GM12874 (cell line): Measurements from ENCODE around the gene AICDA.

ENCODE experiments used
- TF ChIP-seq, protein P1 (sequence below): IDR thresholded peaks from 2 replicates; pipeline ENCODE4 v1.5.1; 2011; ENCODE audit warnings: low read depth, mild to moderate bottlenecking, control low read depth, low read length, moderate library complexity; ENCODE audit not compliant: insufficient read depth

AICDA gene

DNA sequence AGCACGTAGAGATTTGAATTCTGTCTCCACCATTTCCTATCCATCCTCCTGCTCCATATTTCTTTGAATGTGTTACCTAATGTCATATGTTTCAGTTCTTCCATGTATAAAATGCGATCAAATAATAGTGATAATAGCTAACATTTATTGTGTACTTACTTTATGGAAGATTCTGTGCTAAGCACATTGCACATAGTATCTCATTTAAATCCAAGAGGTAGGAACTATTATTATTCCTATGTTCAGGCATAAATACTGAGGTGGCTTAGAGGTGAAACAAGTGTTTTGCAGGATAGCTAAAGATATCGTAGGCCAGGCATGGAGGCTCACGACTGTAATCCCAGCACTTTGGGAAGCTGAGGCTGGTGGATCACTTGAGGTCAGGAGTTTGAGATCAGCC lies 17.5 kb upstream of the AICDA start:
- TF ChIP-seq, protein P1, sequence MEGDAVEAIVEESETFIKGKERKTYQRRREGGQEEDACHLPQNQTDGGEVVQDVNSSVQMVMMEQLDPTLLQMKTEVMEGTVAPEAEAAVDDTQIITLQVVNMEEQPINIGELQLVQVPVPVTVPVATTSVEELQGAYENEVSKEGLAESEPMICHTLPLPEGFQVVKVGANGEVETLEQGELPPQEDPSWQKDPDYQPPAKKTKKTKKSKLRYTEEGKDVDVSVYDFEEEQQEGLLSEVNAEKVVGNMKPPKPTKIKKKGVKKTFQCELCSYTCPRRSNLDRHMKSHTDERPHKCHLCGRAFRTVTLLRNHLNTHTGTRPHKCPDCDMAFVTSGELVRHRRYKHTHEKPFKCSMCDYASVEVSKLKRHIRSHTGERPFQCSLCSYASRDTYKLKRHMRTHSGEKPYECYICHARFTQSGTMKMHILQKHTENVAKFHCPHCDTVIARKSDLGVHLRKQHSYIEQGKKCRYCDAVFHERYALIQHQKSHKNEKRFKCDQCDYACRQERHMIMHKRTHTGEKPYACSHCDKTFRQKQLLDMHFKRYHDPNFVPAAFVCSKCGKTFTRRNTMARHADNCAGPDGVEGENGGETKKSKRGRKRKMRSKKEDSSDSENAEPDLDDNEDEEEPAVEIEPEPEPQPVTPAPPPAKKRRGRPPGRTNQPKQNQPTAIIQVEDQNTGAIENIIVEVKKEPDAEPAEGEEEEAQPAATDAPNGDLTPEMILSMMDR = no peak

DNA sequence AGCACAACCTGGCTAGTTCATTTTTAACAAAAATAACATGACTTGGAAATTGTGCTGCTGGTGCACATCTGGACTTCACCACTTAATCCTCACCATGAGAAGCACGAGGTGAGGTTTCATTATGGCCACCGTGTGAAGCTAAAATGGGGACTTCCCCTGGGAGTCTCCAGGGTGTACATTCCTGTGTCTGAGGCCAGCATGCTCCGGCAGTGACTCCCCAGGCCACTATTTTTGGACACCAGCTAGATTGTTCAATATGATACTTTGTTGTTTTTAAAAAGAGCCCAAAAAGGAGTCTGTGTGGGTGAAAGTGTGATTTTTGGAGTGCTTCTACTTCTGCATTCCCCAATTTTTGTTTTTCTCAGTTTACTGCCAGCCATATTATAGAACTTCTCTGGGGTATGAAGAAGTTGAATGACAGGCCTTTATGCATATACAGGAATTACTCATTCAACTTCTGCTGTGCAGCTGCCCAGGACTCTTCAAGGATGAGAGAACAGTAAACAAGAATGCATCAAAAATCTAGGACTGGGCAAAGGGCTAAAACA lies 16.9 kb upstream of the AICDA start:
- TF ChIP-seq, protein P1 = no peak

DNA sequence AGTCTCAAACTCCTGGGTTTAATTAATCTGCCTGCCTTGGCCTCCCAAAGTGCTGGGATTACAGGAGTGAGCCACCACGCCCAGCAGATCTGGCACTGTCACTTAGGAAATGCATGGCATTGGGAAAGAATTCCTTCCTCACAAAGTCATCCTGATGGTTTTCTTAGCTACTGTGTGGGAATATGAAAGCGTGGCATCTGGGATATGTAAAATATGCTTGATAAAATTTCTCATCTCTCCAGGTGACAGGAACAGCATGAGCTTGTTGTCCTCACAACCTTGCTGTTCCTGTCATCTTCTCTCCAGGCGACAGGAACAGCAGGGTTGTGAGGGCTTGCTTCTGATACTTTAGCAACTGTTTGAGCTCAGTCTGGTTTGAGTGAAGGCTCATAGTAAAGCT lies 16.1 kb upstream of the AICDA start:
- TF ChIP-seq, protein P1 = no peak

DNA sequence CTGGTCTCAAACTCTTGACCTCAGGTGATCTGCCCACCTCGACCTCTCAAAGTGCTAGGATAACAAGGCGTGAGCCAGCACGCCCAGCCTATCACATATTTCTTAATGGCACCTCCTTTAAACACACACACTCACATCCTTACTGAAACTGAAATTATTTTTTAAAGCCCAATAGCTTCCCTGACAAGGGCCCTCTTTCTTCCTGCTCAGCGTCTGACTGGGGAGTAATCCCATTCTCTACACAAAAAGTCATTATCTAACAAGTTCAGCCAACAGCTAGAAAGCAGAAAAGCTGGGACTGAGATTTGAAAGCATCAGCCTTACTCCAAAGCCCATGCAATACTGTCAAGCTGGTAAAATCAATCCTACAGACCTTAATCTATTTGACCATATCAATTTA lies 10.0 kb upstream of the AICDA start:
- TF ChIP-seq, protein P1 = no peak

DNA sequence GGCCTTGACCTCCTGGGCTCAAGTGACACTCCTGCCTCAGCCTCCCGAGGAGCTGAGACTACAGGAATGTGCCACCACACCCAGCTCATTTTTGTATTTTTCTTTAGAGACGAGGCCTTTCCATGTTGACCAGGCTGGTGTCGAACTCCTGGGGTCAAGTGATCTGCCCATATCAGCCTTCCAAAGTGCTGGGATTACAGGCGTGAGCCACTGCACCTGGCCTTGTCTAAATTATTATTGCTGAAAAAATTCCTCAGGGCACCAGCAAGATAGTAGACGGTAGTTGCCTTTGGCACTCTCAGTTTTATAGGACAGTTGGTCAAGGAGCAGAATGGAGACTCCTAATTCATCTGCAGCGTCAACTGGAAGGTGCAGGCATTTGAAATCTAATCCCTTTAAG lies 2.5 kb upstream of the AICDA start:
- TF ChIP-seq, protein P1 = no peak

DNA sequence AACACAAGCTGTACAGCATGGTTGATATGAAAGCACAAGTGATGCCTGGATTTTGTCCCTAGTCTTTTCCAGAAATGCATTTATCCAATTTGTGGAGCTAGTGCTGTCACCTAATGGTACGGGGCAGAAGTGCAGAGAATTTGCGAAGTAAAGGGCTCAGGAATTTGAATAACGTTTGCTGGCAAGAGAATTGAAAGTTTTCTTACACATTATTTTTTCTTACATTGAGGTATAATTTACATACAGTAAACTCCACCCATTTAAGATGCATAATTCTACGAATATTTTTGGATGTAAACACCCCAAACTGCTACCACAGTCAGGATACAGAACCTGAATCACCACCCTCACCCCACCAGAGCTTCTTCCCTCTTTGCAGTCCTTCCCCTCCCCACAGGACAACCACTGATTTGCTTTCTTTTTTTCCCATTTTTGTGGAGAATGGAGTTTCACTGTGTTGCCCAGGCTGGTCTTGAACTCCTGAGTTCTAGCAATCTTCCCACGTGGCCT lies 3.5 kb downstream of the AICDA start:
- TF ChIP-seq, protein P1 = peak; percentile 75

DNA sequence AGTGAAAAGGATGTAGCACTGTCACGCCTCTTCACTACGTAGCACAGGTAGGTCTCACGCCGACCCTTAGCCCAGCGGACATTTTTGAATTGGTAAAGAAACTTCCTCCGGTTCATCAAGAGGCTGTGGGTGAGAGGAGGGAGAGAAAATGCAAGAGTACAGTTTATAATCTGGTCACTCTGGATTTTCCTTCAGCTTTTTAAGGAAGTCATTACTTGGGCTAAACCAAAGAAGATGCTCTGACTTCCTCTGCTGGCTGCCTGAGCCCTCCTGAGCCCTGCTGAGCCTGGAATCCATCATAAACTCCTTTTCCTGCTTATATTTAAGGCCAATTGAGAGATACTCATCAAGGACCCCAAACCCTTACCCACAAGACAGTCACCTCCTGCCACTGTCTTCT lies 5.8 kb downstream of the AICDA start:
- TF ChIP-seq, protein P1 = no peak

DNA sequence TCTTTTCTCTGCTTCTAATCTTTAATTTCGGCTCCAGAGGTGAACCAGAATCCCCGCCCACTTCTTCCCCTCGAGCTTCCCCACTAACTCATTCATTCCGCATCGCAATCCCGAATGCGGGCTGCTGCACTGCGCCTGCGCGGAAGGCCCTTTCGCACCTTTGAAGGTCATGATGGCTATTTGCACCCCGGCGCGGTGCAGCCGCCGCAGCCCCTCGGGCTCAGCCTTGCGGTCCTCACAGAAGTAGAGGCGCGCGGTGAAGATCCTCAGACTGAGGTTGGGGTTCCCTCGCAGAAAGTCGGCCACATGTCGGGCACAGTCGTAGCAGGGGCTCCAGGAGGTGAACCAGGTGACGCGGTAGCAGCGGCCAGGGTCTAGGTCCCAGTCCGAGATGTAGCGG lies 7.6 kb downstream of the AICDA start:
- TF ChIP-seq, protein P1 = no peak
